ENCODE results near the gene ZFP36L1.

ZFP36L1 gene

GRCh38 chr14:68795597-68796417 lies 2.9 kb upstream of the ZFP36L1 start:
- peak; percentile 67 for DNase-seq (ENCODE audit: low spot score)

GRCh38 chr14:68794851-68795596 lies 2.2 kb upstream of the ZFP36L1 start:
- peak; percentile 75 for DNase-seq (ENCODE audit: low spot score)

- peak; percentile 85 for DNase-seq (ENCODE audit: low spot score)
Observed at GRCh38 chr14:68794130-68794850, 1.4 kb upstream of the ZFP36L1 start.

- no peak for DNase-seq (ENCODE audit: low spot score)
Observed at GRCh38 chr14:68793734-68794129, 865 bp upstream of the ZFP36L1 start.

- DNase-seq (ENCODE audit: low spot score) = no peak
Observed at GRCh38 chr14:68792678-68792978, 239 bp downstream of the ZFP36L1 start.

- DNase-seq (ENCODE audit: low spot score) = no peak
Observed at GRCh38 chr14:68791902-68792677, 777 bp downstream of the ZFP36L1 start.

- no peak for DNase-seq (ENCODE audit: low spot score)
Observed at GRCh38 chr14:68791078-68791901, 1.6 kb downstream of the ZFP36L1 start.

- DNase-seq (ENCODE audit: low spot score) = no peak
Observed at GRCh38 chr14:68790644-68791077, 2.2 kb downstream of the ZFP36L1 start.

- DNase-seq (ENCODE audit: low spot score) = no peak
Observed at GRCh38 chr14:68789821-68790643, 2.8 kb downstream of the ZFP36L1 start.

- peak; percentile 52 for DNase-seq (ENCODE audit: low spot score)
Observed at GRCh38 chr14:68788996-68789820, 3.7 kb downstream of the ZFP36L1 start.

- DNase-seq (ENCODE audit: low spot score) = no peak
Observed at GRCh38 chr14:68788275-68788995, 4.4 kb downstream of the ZFP36L1 start.

GRCh38 chr14:68787092-68787992 lies 5.5 kb downstream of the ZFP36L1 start:
- DNase-seq (ENCODE audit: low spot score) = no peak

GRCh38 chr14:68786491-68787091 lies 6.3 kb downstream of the ZFP36L1 start:
- peak; percentile 37 for DNase-seq (ENCODE audit: low spot score)

GRCh38 chr14:68785534-68786490 lies 7.1 kb downstream of the ZFP36L1 start:
- peak; percentile 47 for DNase-seq (ENCODE audit: low spot score)

- DNase-seq (ENCODE audit: low spot score) = peak; percentile 47
Observed at GRCh38 chr14:68784978-68785533, 7.8 kb downstream of the ZFP36L1 start.
